Activated CD8-positive, alpha-beta memory T cell treated with anti-CD3 and anti-CD28 coated beads for 48 hours (primary cell): ENCODE results near the gene ANKRD2.

Source experiments
- DNase-seq, 3 experiments: peaks; one replicate each; pipeline ENCODE4 v3.0.0-alpha.2; 2020; ENCODE audit warnings: low read depth in 2 of 3, low spot score in 2 of 3

The ANKRD2 gene

DNA sequence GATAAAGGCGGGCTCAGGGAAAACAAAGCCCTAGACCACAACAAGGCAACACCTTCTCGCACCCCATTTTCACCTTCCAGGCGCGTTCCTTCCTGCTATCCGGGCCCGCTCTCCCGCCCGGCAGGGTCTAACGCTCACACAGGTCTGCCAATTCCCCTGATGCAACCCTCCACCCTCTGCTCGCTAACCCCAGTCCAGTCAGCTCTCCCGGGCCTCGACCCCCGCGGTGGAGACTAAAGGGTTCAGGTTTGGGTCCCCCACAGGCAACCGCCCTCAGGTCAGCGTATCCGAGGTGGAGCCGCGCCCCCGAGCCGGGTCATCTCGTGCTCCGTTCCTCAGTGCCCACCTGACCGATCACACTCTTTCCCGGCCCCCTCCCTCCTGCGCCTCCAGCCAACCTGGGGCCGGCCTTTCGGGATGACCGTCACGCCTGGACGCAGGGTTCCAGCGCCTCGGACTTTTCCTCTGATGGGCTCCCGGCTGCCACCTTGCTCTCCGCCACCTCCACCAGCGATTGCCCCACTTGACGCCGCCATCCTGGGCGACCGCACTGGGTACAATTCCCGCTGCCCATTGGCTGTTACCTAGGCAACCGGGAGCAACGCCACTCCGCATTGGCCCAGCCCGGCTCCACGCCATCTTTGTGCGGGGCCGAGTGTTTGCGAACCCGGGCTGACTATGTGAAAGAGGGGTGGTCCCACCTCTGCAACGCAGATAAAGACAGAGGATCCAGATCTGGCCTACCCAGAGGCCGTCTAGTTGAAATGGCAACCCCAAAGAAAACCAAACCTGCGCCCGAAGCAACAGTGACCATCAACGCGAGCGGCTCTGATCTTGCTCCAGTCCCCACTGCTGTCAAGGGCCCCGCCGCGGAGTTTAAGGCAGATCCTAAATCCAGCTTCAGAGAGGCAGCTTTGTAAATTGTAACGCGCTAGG, 60.6 kb downstream of the ANKRD2 start, which contains the start of gene MORN4:
Gene MORN4, minus strand, starts transcription at position 552 of the 936 bp plus-strand sequence. CDS start 13,847 bp downstream, outside the sequence.
- peak; percentile 71 to 83 (median 77) for DNase-seq
